Measurements from ENCODE around the gene ATP2C2. TPM values are rescaled to one million over a fixed set of nuclear protein-coding genes. Genes with fewer than 3 reads are reported as not detected.

The ATP2C2 gene
- total and polyA plus RNA-seq, 2 of the 8 experiments (the other 6 are each of a cell fraction or from before 2014, with no cell fraction given), result 1.2 to 2.8 TPM

- TF ChIP-seq BCL11A (IDR thresholded peaks at IDR 0.05; ENCODE audit: low read depth in 2 of 2, low read length in 2 of 2) (no peak), TAF7 (optimal IDR thresholded peaks at IDR 0.05; ENCODE audit: borderline replicate concordance, low read depth, low read length) (no peak), ATF3 (IDR thresholded peaks at IDR 0.05; ENCODE audit: insufficient read depth, low read depth, low read length) (no peak), CTCF (IDR thresholded peaks at IDR 0.05; ENCODE audit: control extremely low read depth in 1 of 3, insufficient read depth in 1 of 3, low read depth in 1 of 3, low read length in 3 of 3) (no peak), SIN3A (conservative IDR thresholded peaks at IDR 0.05 in 1 of 2, IDR thresholded peaks at IDR 0.05 in 1 of 2; ENCODE audit: low read depth in 1 of 2, low read length in 2 of 2) (no peak), YY1 (IDR thresholded peaks at IDR 0.05; ENCODE audit: low read depth, low read length) (no peak), RBBP5 (IDR thresholded peaks at IDR 0.05; ENCODE audit: borderline replicate concordance, low read depth, low read length) (no peak), POU5F1 (IDR thresholded peaks at IDR 0.05; ENCODE audit: low read depth, low read length) (no peak), POLR2AphosphoS5 (IDR thresholded peaks at IDR 0.05; ENCODE audit: low read depth, low read length) (no peak)
- DNase-seq (ENCODE audit: low read depth in 1 of 2, low spot score in 2 of 2) (no peak), FAIRE-seq (no peak)
- WGBS, 2 experiments (ENCODE audit: extremely low coverage in 1 of 2, insufficient coverage in 1 of 2, insufficient read length in 1 of 2, insufficient replicate concordance in 2 of 2, low coverage in 1 of 2, low lambda C conversion rate in 2 of 2, missing lambda C conversion rate in 1 of 2), result 78% methylated on average over 13 of the region's 13 CpGs; no CpG with 5 or more reads in 1 of the 2 experiments
- H3K56ac ChIP-seq (replicated peaks; ENCODE audit: insufficient read length, low read depth, low read length), result no peak overlapping the region
- peak overlapping the region; percentile 39; the same call in 1 of the 2 replicates for H2BK12ac ChIP-seq (ENCODE audit: low read depth, low read length)
- H3K14ac ChIP-seq (ENCODE audit: insufficient read length), result no peak overlapping the region
- H2BK20ac ChIP-seq (ENCODE audit: low read length), result no peak overlapping the region
- ChIA-PET CTCF (ENCODE audit: partially characterized antibody) (interaction anchor here (0.6 to 2.1 kb wide), 7 partner anchors 9 to 267 kb away, joined by 3 to 6 read pairs (median 3); partner anchors contain the start of gene ATP2C2), POLR2A (ENCODE audit: partially characterized antibody) (interaction anchor here (0.9 to 3.8 kb wide), 2 partner anchors 9 to 10 kb away, joined by 3 to 17 read pairs; partner anchors contain the start of gene ATP2C2)
- H3K27me3 ChIP-seq (replicated peaks in 1 of 4; ENCODE audit: control insufficient read depth in 3 of 4, extremely low read depth in 1 of 4, insufficient read depth in 3 of 4, low read length in 3 of 4), result no peaks in the 10 kb centered on the region; a peak in 1 of 7 replicates
- H3K23me2 ChIP-seq (ENCODE audit: low read depth, low read length), result no peaks in the 10 kb centered on the region
- no peak overlapping the region for H3K4me3 ChIP-seq (ENCODE audit: extremely low read depth in 1 of 4, insufficient read depth in 2 of 4, low read depth in 3 of 4, low read length in 4 of 4)
- no peak overlapping the region for H3K9ac ChIP-seq (replicated peaks in 1 of 4; ENCODE audit: extremely low read depth in 1 of 4, low read depth in 3 of 4, low read length in 3 of 4)
- H3K79me1 ChIP-seq (ENCODE audit: low read depth, low read length), result no peaks in the 10 kb centered on the region
- no peak overlapping the region for H4K5ac ChIP-seq (ENCODE audit: insufficient read length, low read depth, low read length)
- H2BK120ac ChIP-seq (replicated peaks; ENCODE audit: low read depth, low read length), result no peak overlapping the region
- no peak overlapping the region; a peak in 1 of 4 replicates for H3K4me2 ChIP-seq (ENCODE audit: insufficient read depth in 1 of 2, low read depth in 2 of 2, low read length in 2 of 2)
- no peak overlapping the region for H2AK5ac ChIP-seq (ENCODE audit: low read depth, low read length)
- no peaks in the 10 kb centered on the region for H3K36me3 ChIP-seq (ENCODE audit: control insufficient read depth in 2 of 4, insufficient read depth in 4 of 4, low read length in 3 of 4)
- H2BK5ac ChIP-seq (ENCODE audit: low read depth, low read length), result no peak overlapping the region
- H4K20me1 ChIP-seq (replicated peaks in 1 of 2; ENCODE audit: control insufficient read depth in 1 of 2, insufficient read depth in 2 of 2, low read length in 2 of 2), result no peaks in the 10 kb centered on the region
- H2AFZ ChIP-seq (ENCODE audit: low read length), result no peak overlapping the region
- peaks cover 0 to 11% (median 5%) of the 10 kb centered on the region in 4 experiments; a peak in 4 of 7 replicates for H3K4me1 ChIP-seq (replicated peaks in 1 of 4; ENCODE audit: control insufficient read depth in 3 of 4, insufficient read depth in 4 of 4, low read length in 3 of 4)
- H2BK15ac ChIP-seq (ENCODE audit: low read length), result no peak overlapping the region
- no peak overlapping the region for H4K8ac ChIP-seq (ENCODE audit: extremely low read depth, insufficient read depth, low read length)
- H3K27ac ChIP-seq (ENCODE audit: low read depth, low read length), result no peak overlapping the region
- no peak overlapping the region for H4K91ac ChIP-seq (replicated peaks; ENCODE audit: insufficient read length, low read length)
- H3K18ac ChIP-seq (ENCODE audit: extremely low read depth, low read length), result 0 out of 2 replicates have a peak overlapping the region, but pooled peaks have one; percentile 24
- H3K79me2 ChIP-seq (ENCODE audit: control insufficient read depth in 1 of 2, insufficient read depth in 2 of 2, low read length in 2 of 2), result no peaks in the 10 kb centered on the region
- H3K4ac ChIP-seq (replicated peaks; ENCODE audit: insufficient read length, low read depth, low read length), result no peak overlapping the region
- no peaks in the 10 kb centered on the region for H3K9me3 ChIP-seq (ENCODE audit: insufficient read depth in 2 of 2, low read depth in 1 of 2, low read length in 1 of 2)
- no peak overlapping the region for H3K23ac ChIP-seq (ENCODE audit: insufficient read length)
These were observed 10.2 kb downstream of the ATP2C2 start for GRCh38 chr16:84378567-84378966.

Measured in H1 (cell line).